ENCODE results near the gene KLHL22. TPM values are rescaled to one million over a fixed set of nuclear protein-coding genes. Genes with fewer than 3 reads are reported as not detected.
A peak's percentile ranks its signal among the peaks of the same experiment; 100 is the strongest.

Gene KLHL22
- total and polyA plus RNA-seq, 5 donors from 2014 or later = 40.1 to 55.6 (median 43.9) TPM

DNA sequence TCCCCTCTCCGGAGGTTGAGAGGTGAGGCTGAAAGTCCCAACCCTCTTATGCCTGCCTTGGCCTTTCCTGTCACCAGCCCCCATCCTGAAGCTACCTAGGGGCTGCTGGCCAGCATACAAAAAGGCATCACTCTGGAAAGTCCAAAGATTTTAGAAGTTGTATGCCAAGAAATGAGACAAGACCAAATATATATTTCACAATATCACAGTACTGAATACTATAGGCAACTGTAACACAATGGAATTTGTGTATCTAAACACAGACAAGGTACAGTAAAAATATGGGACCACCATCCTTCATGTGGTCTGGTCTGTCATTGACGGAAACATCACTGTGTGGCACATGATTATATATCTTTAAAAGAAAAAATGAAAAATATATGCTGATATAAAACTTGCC, 4.2 kb downstream of the KLHL22 start:
- peaks cover 18% of the 10 kb centered on the region for H3K36me3 ChIP-seq (ENCODE audit: control insufficient read depth, insufficient read depth, low read length)
- Mint-ChIP-seq H3K27ac (peak overlapping the region in 2 of 3 donors; percentile 42 to 81), H3K4me1 (peaks cover 16 to 80% (median 61%) of the 10 kb centered on the region in 4 donors), H3K9me3 (no peaks in the 10 kb centered on the region), H3K36me3 (peaks cover 15% of the 10 kb centered on the region), H3K4me3 (peak overlapping the region in 3 of 4 donors; percentile 18 to 32 (median 22)), H3K27me3 (no peaks in the 10 kb centered on the region)
- peak overlapping the region; percentile 30 for H3K27ac ChIP-seq (ENCODE audit: insufficient read depth, low read length, poor library complexity, severe bottlenecking)
- H3K27me3 ChIP-seq (ENCODE audit: control insufficient read depth, insufficient read depth, low read length) = no peaks in the 10 kb centered on the region
- no peaks in the 10 kb centered on the region for H3K9me3 ChIP-seq (ENCODE audit: control insufficient read depth in 2 of 2, low read length in 2 of 2)
- no peak for ATAC-seq (ENCODE audit: low read depth in 2 of 2)
- DNase-seq = no peak
- H3K4me1 ChIP-seq (ENCODE audit: control insufficient read depth, insufficient read depth, low read length, poor library complexity, severe bottlenecking) = peaks cover 61% of the 10 kb centered on the region
- peak overlapping the region; percentile 32 for H3K4me3 ChIP-seq (ENCODE audit: low read depth, low read length)

DNA sequence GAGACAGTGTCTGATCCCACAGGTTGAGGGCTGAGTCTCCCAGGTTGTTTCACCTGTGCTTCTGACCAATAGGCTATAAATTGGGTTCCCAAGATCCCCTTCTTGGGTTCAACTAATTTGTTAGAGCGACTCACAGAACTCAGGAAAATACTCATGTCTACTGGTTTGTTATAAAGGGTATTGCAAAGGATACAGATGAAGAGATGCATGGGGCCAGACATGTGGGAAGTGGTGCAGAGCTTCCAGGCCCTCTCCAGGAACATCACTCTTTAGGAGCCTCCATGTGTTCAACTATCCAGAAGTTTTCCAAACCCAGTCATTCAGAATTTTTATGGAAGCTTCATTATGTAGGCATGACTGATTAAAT, 4.7 kb downstream of the KLHL22 start:
- DNase-seq (no peak), ATAC-seq (ENCODE audit: low read depth in 2 of 2) (no peak)
- Histone ChIP-seq H3K4me1 (ENCODE audit: control insufficient read depth, insufficient read depth, low read length, poor library complexity, severe bottlenecking) (peaks cover 58% of the 10 kb centered on the region), H3K27me3 (ENCODE audit: control insufficient read depth, insufficient read depth, low read length) (no peaks in the 10 kb centered on the region), H3K9me3 (ENCODE audit: control insufficient read depth in 2 of 2, low read length in 2 of 2) (no peaks in the 10 kb centered on the region), H3K27ac (ENCODE audit: insufficient read depth, low read length, poor library complexity, severe bottlenecking) (no peak overlapping the region), H3K36me3 (ENCODE audit: control insufficient read depth, insufficient read depth, low read length) (peaks cover 18% of the 10 kb centered on the region), H3K4me3 (ENCODE audit: low read depth, low read length) (peak overlapping the region; percentile 32)
- Mint-ChIP-seq H3K4me1 (peaks cover 16 to 79% (median 64%) of the 10 kb centered on the region in 4 donors), H3K36me3 (peaks cover 19% of the 10 kb centered on the region), H3K4me3 (peak overlapping the region in 2 of 4 donors; percentile 18 to 22), H3K27ac (peak overlapping the region in 2 of 3 donors; percentile 42 to 81), H3K9me3 (no peaks in the 10 kb centered on the region), H3K27me3 (no peaks in the 10 kb centered on the region)

DNA sequence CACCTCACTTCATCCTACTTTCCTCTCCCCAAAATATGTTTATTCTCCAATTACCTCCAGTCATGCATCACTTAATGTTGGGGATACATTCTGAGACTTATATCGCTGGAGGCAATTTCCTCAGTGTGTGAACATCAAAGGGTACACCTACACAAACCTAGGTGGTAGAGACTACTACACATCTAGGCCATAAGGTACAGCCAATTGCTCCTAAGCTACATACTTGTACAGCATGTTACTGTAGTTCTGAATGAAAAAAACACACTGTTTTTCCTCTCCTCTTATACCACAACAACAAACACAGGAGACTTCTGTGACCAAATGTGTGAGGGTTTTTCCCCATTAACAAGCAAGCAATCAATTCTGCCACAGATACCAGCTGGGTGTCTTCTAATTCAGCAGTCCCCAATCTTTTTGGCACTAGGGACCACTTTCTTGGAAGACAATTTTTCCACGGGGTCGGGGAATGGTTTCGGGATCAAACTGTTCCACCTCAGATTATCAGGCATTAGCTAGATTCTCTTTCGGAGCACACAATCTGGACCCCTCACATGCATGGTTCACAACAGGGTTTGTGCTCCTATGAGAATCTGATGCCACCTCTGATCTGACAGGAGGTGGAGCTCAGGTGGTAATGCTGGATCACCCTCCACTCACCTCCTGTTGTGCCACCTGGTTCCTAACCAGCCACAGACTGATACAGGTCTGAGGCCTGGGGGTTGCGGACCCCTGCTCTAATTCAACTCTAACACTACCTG, 5.2 kb downstream of the KLHL22 start:
- peak overlapping the region; percentile 38 to 81 (median 42) for H3K27ac Mint-ChIP-seq
- peaks cover 58% of the 10 kb centered on the region for H3K4me1 ChIP-seq (ENCODE audit: control insufficient read depth, insufficient read depth, low read length, poor library complexity, severe bottlenecking)

DNA sequence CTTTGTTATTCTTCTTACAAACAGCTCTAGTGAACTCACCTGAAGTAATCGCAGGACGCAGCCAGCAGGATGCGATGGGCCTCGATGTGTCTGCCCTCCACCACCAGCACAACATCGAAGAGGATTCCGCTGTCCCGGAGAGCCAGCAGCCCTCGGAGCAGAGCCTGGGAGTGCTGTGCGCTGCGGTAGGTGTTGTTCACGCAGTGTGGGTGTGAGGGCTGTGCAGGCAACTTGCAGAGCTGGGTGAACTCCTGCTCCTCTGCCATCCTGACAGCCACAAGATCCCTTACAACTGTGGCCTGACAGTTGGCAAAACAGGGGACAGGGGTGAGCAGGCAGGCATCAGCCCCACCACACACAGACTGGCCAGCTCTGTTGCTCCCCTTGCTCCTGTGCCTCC, 6.6 kb downstream of the KLHL22 start:
- H3K27ac Mint-ChIP-seq = peak overlapping the region in 2 of 3 donors; percentile 81 to 86
- H3K36me3 Mint-ChIP-seq = peaks cover 19% of the 10 kb centered on the region
- peak overlapping the region in 1 of 4 donors; percentile 56 for H3K4me3 Mint-ChIP-seq
- Histone ChIP-seq H3K36me3 (ENCODE audit: control insufficient read depth, insufficient read depth, low read length) (peaks cover 18% of the 10 kb centered on the region), H3K4me3 (ENCODE audit: low read depth, low read length) (no peak overlapping the region), H3K27ac (ENCODE audit: insufficient read depth, low read length, poor library complexity, severe bottlenecking) (no peak overlapping the region), H3K4me1 (ENCODE audit: control insufficient read depth, insufficient read depth, low read length, poor library complexity, severe bottlenecking) (peaks cover 47% of the 10 kb centered on the region), H3K27me3 (ENCODE audit: control insufficient read depth, insufficient read depth, low read length) (no peaks in the 10 kb centered on the region), H3K9me3 (ENCODE audit: control insufficient read depth in 2 of 2, low read length in 2 of 2) (no peaks in the 10 kb centered on the region)
- no peak for ATAC-seq (ENCODE audit: low read depth in 2 of 2)
- no peak for DNase-seq
- peaks cover 0 to 2% (median 0%) of the 10 kb centered on the region in 7 donors for H3K9me3 Mint-ChIP-seq
- peaks cover 16 to 75% (median 60%) of the 10 kb centered on the region in 4 donors for H3K4me1 Mint-ChIP-seq
- H3K27me3 Mint-ChIP-seq = no peaks in the 10 kb centered on the region

More for the DNA sequence above, 5.2 kb downstream of the KLHL22 start:
- ATAC-seq (ENCODE audit: low read depth in 2 of 2) = no peak
- Histone ChIP-seq H3K27me3 (ENCODE audit: control insufficient read depth, insufficient read depth, low read length) (no peaks in the 10 kb centered on the region), H3K36me3 (ENCODE audit: control insufficient read depth, insufficient read depth, low read length) (peaks cover 18% of the 10 kb centered on the region), H3K9me3 (ENCODE audit: control insufficient read depth in 2 of 2, low read length in 2 of 2) (no peaks in the 10 kb centered on the region), H3K27ac (ENCODE audit: insufficient read depth, low read length, poor library complexity, severe bottlenecking) (no peak overlapping the region), H3K4me3 (ENCODE audit: low read depth, low read length) (peak overlapping the region; percentile 33)
- DNase-seq = no peak
- Mint-ChIP-seq H3K9me3 (no peaks in the 10 kb centered on the region), H3K4me3 (peak overlapping the region; percentile 22 to 67 (median 59)), H3K36me3 (peaks cover 19% of the 10 kb centered on the region), H3K27me3 (no peaks in the 10 kb centered on the region), H3K4me1 (peaks cover 16 to 79% (median 64%) of the 10 kb centered on the region in 4 donors)

DNA sequence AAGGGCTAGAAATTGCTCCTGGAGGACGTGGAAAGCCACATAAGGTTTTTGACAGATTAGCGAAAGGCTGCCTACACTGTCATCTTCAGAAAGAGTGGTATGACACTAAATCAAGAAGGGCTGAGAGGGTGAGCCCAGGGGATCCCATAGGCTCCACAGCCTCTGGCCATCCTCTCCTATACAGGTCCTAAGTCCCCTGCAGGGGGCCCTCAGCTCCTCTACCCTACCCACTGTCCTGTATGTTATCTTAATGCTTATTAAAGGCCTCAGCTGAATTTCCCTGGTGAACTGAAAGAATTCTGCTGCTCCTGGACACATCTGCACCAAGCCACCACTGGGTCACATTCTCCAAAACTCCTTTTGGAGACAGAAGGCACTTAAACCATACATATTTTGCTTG, 7.9 kb downstream of the KLHL22 start:
- Histone ChIP-seq H3K27ac (ENCODE audit: insufficient read depth, low read length, poor library complexity, severe bottlenecking) (no peak overlapping the region), H3K4me1 (ENCODE audit: control insufficient read depth, insufficient read depth, low read length, poor library complexity, severe bottlenecking) (peaks cover 34% of the 10 kb centered on the region), H3K9me3 (ENCODE audit: control insufficient read depth in 2 of 2, low read length in 2 of 2) (no peaks in the 10 kb centered on the region), H3K4me3 (ENCODE audit: low read depth, low read length) (no peak overlapping the region), H3K27me3 (ENCODE audit: control insufficient read depth, insufficient read depth, low read length) (no peaks in the 10 kb centered on the region), H3K36me3 (ENCODE audit: control insufficient read depth, insufficient read depth, low read length) (peaks cover 27% of the 10 kb centered on the region)
- ATAC-seq (ENCODE audit: low read depth in 2 of 2) = no peak
- Mint-ChIP-seq H3K4me3 (peak overlapping the region in 2 of 4 donors; percentile 21 to 37), H3K9me3 (peaks cover 0 to 2% (median 0%) of the 10 kb centered on the region in 7 donors), H3K4me1 (peaks cover 16 to 70% (median 53%) of the 10 kb centered on the region in 4 donors), H3K36me3 (peaks cover 27% of the 10 kb centered on the region), H3K27ac (peak overlapping the region in 2 of 3 donors; percentile 47 to 83), H3K27me3 (no peaks in the 10 kb centered on the region)
- no peak for DNase-seq

DNA sequence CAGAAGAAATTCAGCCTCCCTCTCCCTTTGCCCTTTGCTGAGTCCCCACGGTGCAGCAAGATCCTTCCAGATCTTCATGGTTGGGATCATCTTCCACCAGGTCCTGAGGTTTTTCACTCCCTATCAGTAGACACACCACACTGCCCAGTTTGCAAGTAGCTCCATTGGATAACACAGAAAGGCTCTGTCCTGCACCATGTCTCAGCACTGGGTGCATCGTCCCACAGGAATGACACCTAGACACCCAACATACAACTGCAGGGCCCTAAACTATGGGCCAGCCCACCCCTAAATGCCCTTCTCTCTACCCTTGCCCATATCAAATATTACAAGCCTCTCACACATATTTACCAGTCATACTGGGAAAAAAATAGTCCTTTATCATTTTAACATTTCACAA, 9.4 kb downstream of the KLHL22 start:
- Mint-ChIP-seq H3K36me3 (peaks cover 27% of the 10 kb centered on the region), H3K9me3 (peaks cover 0 to 2% (median 0%) of the 10 kb centered on the region in 7 donors), H3K27me3 (no peaks in the 10 kb centered on the region), H3K4me1 (peaks cover 11 to 55% (median 40%) of the 10 kb centered on the region in 4 donors), H3K27ac (peak overlapping the region in 2 of 3 donors; percentile 21 to 88), H3K4me3 (no peak overlapping the region)
- Histone ChIP-seq H3K27me3 (ENCODE audit: control insufficient read depth, insufficient read depth, low read length) (no peaks in the 10 kb centered on the region), H3K27ac (ENCODE audit: insufficient read depth, low read length, poor library complexity, severe bottlenecking) (no peak overlapping the region), H3K4me1 (ENCODE audit: control insufficient read depth, insufficient read depth, low read length, poor library complexity, severe bottlenecking) (peaks cover 21% of the 10 kb centered on the region), H3K36me3 (ENCODE audit: control insufficient read depth, insufficient read depth, low read length) (peaks cover 30% of the 10 kb centered on the region), H3K4me3 (ENCODE audit: low read depth, low read length) (no peak overlapping the region), H3K9me3 (ENCODE audit: control insufficient read depth in 2 of 2, low read length in 2 of 2) (no peaks in the 10 kb centered on the region)
- no peak for DNase-seq
- ATAC-seq (ENCODE audit: low read depth in 2 of 2) = no peak

DNA sequence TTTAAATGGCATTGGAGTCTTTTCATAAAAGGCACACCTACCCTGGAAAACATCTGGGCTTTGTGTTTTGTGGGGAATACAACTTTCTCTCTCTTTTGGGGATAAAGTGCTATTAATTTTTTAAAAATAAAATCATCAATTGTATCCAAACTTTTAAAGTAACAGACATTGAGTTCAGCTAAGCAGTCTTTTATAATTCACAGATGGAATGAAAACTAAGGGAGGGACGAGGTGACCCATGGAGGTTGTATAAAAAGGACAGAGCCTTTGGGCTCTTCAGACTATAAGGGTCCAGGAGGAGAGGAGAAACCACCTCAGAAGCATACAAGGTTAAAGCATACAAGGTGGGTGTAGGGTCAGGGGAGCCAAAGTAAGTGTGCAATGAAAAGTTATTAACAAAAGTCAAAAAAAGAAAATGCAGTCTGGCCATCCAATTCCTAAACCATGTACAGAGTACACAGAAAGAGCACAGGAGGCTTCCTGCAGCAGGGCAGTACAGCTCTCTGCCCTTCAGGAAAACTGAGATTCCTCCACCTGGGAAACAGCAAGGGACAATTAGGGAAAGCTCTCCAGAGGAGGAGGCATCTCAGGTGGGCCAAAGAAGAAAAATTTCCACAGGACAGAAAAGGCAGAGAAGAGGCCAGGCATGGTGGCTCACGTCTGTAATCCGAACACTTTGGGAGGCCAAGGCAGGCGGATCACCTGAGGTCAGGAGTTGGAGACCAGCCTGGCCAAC, 10.5 kb downstream of the KLHL22 start:
- no peaks in the 10 kb centered on the region for H3K27me3 ChIP-seq (ENCODE audit: control insufficient read depth, insufficient read depth, low read length)
- peaks cover 31% of the 10 kb centered on the region for H3K36me3 Mint-ChIP-seq

More for the DNA sequence above, 10.5 kb downstream of the KLHL22 start:
- Histone ChIP-seq H3K36me3 (ENCODE audit: control insufficient read depth, insufficient read depth, low read length) (peaks cover 30% of the 10 kb centered on the region), H3K9me3 (ENCODE audit: control insufficient read depth in 2 of 2, low read length in 2 of 2) (no peaks in the 10 kb centered on the region), H3K27ac (ENCODE audit: insufficient read depth, low read length, poor library complexity, severe bottlenecking) (no peak overlapping the region), H3K4me3 (ENCODE audit: low read depth, low read length) (no peak overlapping the region), H3K4me1 (ENCODE audit: control insufficient read depth, insufficient read depth, low read length, poor library complexity, severe bottlenecking) (peaks cover 10% of the 10 kb centered on the region)
- no peak for DNase-seq
- H3K9me3 Mint-ChIP-seq = peaks cover 0 to 2% (median 0%) of the 10 kb centered on the region in 7 donors
- H3K4me3 Mint-ChIP-seq = no peak overlapping the region
- H3K4me1 Mint-ChIP-seq = peaks cover 11 to 50% (median 34%) of the 10 kb centered on the region in 4 donors
- peak overlapping the region in 1 of 3 donors; percentile 79 for H3K27ac Mint-ChIP-seq
- ATAC-seq (ENCODE audit: low read depth in 2 of 2) = no peak
- H3K27me3 Mint-ChIP-seq = no peaks in the 10 kb centered on the region

Data from CD4-positive, CD25-positive, alpha-beta regulatory T cell (primary cell).